HG03558 (cell line): ENCODE results near the gene GPR146.
A peak's percentile ranks its signal among the peaks of the same experiment; 100 is the strongest.
"Not testable (repeated sequence)": the region's sequence is repeated elsewhere in the genome, so short reads cannot be mapped to it uniquely, and the experiment has no call there.

Source experiments
- ATAC-seq: cut with Tn5 transposase; IDR thresholded peaks from one replicate; pipeline ENCODE4 v1.9.1; 2021; ENCODE audit warnings: moderate number of reproducible peaks; ENCODE audit not compliant: unreplicated experiment; ENCODE audit errors: extremely low read depth

Gene GPR146

DNA sequence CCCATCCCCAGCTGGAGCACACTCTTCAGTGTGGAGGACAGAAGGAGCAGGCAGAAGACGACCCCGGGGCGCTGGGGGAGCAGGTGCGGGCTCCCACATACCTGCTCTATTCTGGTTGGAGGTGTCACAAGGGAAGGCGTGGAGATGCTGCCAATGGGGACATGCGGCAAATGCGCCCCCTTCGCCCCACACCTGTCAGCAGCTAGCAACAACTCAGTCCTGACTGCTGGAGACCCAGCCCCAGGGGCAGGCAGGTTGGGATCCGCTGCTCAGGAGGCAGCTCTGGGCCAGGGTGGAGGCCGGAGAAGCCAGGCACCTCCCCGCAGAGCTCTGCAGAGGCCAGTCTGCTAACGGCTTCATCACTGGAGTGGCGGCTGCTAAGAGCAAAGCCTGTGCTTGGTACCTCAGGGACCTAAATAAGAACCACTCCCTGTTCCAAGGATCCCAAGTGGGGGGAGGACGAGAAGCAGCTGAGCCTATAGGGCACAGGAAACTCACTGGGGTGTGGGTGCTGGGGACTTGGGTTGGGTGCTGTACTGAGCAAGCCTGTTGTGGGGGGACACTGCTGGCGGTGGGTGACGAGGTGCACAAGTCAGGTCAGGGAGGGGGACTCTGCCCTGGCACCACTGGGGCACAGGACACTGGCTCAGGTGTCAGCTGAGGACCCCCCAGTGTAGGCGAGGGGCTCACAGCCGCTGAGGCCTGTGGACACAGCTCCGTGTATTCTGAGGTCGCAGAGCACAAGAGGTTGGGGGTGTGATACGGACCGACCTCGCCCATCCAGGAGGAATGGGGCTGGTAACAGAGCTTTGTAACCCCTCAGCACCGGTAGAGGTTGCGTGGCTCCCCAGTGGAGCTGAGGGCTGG, 19.2 kb upstream of the GPR146 start:
- ATAC-seq = no peak

DNA sequence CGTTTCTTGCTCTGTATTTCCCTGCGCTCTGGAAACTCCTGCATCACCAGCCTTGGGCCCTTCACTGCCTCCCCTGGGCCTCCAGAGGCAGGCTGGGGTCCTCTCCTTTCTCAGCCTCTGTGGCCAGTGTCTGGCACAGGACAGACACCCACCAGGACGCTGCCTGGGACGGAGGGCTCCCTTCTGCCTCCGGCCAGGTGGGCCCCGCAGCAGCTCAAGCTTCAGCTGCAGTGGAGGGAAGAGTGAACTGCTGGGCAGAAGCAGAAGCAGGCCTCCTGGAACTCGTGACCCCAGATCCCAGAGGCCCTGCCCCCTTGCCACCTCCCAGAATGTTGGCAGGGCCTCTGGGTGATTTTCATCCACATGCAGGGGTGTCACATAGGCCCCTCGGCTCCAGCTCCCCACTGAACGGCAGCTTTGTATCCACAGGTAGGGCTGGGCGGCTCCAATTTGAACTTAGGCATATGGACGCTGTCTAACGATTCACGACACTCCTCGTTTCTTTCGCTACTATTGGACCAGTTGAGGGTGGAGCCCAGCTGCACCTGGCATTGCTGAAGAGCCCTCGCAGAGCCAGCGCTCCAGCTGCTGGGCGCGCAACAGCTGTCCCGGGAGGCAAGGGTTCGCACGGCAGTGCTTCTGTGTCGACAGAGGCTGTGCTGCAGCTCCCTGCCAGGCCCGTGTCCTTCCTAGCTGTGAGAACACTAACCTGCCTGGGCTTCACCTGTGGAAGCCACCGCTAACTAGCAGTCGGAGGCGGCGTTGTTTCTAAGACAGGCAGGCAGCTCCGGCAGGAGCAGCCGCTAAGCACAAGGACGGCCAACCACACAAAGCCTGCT, 18.4 kb upstream of the GPR146 start:
- no peak for ATAC-seq

DNA sequence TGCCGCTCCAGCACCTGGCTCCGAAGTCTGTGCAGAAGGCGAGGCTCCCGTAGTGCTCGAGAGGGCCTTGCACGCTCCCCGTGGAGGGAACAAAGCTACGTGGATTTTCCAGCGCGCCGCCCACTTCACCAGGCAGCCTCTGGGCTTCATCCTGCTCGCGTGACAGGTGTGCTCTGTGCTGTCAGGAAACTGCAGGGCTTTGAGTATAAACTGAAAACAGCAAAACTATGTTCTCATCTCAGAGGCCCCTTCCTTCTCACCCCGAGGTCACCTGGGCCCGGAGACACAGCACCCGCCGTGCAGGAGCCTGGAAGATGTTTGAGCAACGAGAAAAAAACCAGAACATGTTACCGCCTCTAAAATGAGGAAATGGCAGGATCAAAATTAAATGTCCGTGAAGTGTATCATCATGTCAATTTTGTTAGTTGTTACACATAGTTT, 17.6 kb upstream of the GPR146 start:
- ATAC-seq = no peak

DNA sequence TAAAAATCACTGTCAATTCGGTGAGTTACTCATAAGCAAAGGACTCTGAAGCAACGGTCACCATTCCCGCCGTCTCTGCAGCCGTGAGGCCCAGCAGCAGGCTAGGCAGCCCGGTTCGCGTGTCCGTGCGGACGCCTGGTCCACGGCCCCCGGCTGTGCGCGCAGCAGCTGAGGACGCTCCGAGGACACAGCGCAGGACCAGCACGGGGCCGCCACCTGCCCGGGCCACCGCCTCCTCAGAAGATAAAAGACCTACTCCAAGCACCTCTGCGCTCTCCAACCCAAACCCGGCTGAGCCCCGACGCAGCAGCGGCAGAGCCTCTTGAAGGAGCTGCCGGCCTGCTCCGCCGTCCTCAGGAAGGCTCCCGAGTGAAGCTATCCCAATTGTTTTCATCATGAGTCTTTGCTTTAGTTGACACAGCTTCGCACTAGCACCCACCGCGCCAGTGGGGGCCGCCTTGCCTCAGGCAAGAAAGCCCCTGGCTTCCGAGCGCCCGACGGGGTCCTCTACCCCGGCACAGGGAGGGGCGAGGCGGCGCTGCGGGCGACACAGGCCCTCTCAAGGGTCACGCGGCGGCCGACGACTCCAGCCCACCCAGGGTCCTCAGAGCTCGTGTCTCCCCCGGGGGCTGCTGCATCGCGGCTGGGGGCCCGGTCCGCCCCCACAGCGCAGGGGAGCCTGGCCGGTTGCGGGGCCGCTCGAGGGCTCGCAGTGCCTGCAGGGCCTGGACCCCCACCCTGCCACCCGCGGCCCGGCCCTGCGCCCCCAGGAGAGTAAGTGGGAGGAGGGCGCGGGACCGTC, 16.9 kb upstream of the GPR146 start:
- ATAC-seq = no peak

DNA sequence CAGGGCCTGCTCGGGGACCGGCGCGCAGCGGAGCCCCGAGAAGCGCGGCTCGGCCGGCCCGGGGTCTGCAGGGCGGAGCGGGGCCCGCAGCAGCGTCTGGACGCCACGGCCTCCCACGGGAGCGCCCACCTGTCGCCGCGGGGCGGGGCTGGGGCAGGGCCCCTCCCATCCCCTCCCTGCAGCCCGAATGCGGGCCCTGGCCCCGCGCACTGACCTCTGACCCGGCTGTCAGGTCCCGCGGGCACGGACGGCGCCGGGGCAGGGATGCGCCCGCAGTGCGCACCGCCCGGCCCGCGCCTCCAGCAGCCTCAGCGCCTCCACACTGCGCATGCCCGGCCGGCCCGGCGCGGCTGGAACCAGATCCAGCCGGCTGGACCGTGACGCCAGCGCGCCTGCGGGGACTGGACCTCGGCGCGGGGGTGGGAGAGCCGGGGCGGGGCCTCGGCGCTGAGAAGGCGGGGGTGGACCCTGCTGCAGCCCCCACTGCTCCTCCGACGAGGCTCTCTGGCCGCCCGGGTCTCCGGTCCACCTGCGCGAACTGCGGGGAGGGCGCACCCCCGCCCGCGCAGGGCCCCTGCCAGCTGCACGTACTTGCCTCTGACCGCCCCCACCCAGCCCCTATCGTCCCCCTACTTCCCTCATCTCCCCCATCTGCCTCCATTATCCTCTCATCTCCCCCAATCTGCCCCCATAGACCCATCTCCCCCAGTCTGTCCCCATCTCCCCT, 16.1 kb upstream of the GPR146 start:
- peak; percentile 36 for ATAC-seq

DNA sequence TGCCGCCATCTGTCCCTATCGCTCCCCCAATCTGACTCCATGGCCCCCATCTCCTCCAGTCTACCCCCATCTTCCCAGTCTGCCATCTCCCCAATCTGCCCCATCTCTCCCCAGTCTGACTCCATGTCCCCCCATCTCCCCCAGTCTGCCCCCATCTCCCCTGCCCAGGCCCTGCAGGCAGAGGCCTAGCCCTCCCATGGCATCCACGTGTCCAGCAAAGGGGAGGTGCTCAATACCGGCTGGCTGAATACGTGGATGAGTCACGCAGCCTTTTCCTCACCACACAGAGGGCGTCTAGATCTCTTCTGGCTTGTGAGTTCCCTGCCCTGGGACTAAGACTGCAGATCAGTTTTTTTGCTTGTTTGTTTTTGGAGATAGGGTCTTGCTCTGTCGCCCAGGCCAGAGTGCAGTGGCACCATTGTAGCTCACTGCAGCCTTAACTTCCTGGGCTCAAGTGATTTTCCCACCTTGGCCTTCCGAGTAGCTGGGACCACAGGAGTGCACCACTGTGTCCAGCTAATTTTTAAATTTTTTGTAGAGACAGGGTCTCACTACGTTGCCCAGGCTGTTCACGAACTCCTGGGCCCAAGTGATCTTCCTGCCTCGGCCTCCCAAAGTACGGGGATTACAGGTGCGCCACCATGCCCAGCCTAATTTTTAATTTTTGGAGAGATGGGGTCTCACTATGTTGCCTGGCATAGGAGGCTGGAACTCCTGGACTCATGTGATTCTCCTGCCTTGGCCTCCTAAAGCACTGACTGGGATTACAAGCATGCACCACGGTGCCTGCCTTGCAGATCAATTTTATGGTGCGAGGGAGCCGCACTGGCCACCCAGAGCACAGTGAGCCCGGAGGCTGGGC, 15.3 kb upstream of the GPR146 start:
- ATAC-seq = no peak

DNA sequence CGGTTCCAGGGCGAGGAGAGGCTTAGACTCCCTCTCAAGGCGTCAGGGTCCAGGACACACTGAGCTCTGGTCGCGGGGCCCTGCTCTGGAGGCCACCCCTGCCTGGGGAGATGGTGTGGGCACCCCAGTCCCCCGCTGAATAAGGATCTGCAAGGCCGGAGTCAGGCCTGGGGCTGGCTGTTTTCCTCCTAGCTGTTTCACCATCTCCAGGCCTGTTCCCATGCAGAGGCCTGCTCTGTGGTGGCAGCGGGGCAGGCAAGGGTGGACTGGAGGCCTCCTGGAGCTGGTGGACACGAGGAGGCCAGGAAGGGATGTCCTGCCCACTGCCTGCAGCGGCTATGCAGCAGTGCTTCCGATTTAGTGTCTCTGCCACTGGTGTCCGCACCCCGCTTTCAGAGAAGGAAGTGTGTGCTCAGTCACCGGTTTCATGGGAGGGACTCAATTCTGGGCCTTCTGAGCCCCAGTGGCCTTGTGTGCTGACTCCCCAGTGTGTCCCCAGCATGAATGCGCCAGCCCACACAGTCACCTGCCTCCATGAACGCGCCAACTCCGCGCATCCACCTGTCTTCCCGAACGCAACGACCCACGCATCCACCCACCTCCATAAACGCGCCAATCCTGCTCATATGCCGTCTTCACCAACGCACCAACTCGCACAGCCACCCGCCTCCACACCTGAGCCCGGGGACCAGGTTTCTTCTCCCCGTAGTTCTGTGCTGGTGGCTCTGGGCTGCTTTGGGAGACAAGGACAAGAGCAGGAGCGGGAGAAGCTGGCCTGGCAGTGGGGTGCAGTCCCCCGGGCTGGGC, 14.5 kb upstream of the GPR146 start:
- no peak for ATAC-seq

DNA sequence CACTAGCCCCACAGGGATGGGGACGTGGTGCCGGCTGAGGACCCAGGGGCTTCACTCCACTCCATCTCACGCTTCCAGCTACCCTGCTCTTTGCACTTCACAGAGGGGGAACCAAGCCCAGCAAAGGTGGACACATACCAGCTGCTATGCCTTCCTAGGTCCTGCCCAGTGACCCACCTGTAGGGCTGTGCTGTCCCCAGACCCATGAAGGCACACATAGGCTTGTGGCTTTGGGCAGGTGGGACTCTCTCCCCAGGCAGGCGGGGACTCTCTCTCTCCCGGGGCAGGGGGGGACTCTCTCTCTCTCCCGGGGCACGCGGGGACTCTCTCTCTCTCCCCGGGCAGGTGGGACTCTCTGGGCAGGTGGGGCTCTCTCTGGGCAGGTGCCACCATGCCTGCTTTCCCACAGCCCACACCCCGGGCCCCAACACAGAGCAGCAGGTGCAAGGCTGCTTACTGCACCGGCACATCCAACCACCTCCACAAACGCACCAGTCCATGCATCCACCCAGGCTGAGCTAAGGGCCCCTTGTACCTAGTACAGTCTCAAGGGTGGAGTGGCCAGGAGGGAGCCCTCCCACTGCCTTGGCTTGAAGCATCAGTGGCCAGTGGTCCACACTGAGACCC, 13.8 kb upstream of the GPR146 start:
- no peak for ATAC-seq

DNA sequence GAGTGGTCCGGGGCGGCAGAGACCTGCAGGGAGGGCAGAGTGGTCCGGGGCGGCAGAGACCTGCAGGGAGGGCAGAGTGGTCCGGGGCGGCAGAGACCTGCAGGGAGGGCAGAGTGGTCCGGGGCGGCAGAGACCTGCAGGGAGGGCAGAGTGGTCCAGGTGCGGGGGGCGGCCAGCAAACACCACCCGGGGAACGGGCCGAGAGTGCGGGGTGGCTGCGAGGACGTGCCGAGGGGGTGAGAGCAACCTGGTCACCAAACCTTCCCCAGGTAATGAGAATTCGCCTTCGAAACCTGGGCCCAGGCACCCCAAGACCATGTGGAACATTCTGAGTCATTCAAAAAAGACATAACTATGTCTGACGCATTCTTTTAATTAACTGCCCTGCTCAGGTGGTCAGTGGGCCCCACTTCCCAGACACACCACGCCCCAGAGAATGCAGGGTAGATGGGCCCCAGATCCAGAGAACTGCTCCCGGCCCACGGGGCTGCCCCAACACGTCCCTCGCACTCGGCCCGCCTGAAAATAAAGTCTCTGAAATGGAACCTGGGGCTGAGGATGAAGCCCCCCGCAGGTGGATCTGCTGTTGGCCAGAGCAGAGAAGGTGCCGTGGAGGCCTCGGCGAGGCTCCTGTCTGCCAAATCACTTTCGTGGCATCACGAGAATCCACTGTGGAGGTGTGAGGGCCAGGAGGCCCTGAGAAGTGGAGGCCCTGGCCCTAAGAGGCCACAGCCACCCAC, 12.5 kb upstream of the GPR146 start:
- ATAC-seq = no peak

DNA sequence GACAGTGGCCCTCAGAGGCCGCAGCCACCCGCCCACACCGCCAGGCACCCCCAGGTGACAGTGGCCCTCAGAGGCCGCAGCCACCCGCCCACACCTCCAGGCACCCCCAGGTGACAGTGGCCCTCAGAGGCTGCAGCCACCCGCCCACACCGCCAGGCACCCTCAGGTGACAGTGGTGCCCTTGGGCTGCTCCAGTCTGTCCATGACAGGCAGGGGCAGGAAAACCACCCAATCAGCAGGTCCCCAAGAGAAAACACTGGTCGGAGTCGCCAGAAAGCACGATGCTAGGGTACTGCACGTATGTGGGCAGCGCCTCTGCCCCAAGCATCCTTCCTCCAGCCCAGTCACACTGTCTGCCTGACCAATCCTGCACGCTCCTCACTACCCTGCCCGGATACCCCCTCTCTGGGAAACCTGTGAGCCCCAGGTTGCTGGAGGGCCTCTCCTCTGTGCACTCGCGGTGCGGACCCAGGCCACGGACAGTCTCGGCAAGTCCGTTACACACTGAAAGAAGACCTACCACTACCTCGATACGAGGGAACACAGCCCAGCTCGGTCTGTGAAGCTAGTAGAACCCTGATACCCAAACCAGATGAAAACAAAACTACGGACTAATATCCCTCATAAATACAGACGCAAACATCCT, 11.7 kb upstream of the GPR146 start:
- ATAC-seq = no peak

DNA sequence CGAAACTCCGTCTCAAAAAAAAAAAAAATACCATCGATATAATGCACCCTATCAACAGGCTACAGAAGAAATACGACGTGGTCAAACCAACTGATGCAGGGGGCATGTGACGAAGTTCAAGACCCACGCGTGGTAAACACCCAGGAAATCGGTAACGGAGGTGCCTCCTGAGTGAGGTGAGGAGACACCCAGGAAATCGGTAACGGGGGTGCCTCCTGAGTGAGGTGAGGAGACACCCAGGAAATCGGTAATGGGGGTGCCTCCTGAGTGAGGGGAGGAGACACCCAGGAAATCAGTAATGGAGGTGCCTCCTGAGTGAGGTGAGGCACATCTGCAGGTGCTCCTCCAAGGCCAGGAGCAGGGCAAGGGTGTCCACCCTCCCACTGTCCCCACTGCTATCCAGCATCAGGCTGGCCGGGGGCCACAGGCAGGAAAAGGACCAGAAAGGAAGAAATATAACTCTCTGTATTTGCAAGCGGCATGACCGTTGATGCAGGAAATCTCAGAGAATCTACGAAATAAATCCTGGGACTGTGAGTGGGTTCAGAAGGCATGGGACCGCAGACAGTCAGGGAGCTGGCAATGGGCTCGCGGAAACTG, 10.7 kb upstream of the GPR146 start:
- ATAC-seq = no peak

DNA sequence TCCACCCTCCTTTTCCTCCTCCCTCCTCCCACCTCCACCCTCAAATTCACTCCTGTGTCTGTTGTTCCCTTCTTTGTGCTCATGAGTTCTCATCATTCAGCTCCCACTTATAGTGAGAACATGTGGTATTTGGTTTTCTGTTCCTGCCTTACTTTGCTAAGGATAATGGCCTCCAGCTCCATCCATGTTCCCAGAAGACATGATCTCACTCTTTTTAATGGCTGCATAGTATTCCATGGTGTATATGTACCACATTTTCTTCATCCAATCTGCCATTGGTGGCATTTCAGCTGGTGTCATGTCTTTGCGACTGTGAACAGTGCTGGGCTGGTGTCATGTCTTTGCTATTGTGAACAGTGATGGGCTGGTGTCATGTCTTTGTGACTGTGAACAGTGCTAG, 9.6 kb upstream of the GPR146 start:
- not testable (repeated sequence) for ATAC-seq

DNA sequence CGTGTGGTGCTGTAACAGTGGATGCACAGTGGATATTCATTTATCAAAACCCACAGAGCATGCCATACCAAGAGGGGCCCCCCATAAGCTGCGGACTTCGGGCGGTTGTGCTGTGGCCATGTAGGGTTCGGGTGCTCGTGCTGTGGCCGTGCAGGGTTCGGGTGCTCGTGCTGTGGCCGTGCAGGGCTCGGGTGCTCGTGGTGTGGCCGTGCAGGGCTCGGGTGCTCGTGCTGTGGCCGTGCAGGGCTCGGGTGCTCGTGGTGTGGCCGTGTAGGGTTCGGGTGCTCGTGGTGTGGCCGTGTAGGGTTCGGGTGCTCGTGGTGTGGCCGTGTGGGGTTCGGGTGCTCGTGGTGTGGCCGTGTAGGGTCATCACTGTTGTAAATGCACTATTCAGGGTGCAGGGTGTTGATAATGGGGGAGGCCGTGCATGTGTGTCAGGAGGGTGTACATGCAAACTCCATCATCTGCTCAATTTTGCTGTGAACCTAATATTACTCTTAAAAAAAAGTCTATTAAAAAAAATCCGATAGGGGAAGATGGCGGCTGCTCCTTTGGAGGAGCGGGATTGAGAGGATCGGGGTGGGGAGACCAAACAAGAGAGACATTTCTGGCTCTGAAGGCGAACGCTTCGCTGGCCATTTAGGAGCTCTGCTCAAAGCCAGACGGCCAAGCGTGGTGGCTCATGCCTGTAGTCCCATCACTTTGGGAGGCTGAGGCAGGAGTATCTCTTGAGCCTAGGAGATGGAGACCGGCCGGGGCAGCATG, 8.0 kb upstream of the GPR146 start:
- ATAC-seq = not testable (repeated sequence)

DNA sequence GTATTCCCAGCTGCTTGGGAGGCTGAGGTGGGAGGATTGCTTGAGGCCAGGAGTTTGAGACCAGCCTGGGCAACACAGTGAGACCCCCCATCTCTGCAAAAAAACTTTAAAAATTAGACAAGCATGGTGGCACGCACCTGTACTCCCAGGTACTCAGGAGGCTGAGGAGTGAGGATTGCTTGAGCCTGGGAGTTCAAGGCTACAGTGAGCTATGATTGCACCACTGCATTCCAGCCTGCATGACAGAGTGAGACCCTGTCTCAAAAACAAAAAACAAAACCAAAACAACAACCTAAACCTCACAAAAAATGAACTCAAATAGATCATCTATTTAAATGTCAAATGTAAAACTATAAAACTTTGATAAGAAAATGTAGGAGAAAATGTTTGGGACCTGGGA, 4.1 kb upstream of the GPR146 start:
- ATAC-seq = not testable (repeated sequence)

DNA sequence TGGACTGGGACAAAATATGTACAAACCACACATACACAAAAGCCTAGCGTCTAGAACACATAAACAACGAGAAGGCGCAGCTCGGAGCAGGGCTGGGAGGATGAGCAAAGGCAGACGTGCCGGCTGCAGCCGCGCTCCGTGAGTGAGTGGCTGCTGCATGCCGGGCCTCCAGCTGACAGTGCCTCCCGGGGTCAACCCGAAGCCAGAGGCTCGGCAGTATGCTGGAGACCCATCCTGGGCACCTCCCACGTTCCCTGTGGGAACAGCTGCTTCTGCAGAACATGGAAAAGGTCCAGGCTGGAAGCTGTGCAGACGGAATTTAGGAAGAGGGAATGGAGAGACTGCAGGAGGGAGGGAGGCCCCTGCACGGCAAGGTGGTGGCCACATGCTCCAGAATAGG, 3.6 kb upstream of the GPR146 start:
- ATAC-seq = no peak
